CD14-positive monocyte (primary cell): ENCODE results near the gene CNTNAP2. TPM values are rescaled to one million over a fixed set of nuclear protein-coding genes. Genes with fewer than 3 reads are reported as not detected.

ENCODE experiments used
- DNase-seq, 3 donors: peaks; one replicate each; pipeline ENCODE4 v3.0.0-alpha.2; 2011 to 2022
- H2AFZ ChIP-seq: 2 replicates; pipeline ENCODE4 v1.6.0; 2012; ENCODE audit warnings: mild to moderate bottlenecking, low read depth, low read length, inconsistent platforms; ENCODE audit not compliant: insufficient read depth, poor library complexity, severe bottlenecking
- H3K27ac ChIP-seq, 2 donors: 1 replicate in 1 of 2; 2 replicates in 1 of 2; pipeline ENCODE4 v1.5.1; 2012 to 2013; ENCODE audit warnings: low read length in 2 of 2, control low read depth in 1 of 2, inconsistent platforms in 1 of 2, low read depth in 1 of 2, mild to moderate bottlenecking in 1 of 2
- H3K27me3 ChIP-seq, 2 donors: one replicate each; pipeline versions ENCODE4 v1.6.0 to v1.6.1; 2011 to 2013; ENCODE audit warnings: low read length in 2 of 2; ENCODE audit not compliant: control insufficient read depth in 2 of 2, insufficient read depth in 2 of 2
- H3K36me3 ChIP-seq, 2 donors: replicated peaks in 1 of 2; 1 replicate in 1 of 2; 2 replicates in 1 of 2; pipeline versions ENCODE4 v1.5.1 to v1.6.1; 2012 to 2013; ENCODE audit warnings: low read length in 2 of 2, control low read depth in 1 of 2, inconsistent platforms in 1 of 2, mild to moderate bottlenecking in 1 of 2; ENCODE audit not compliant: insufficient read depth in 2 of 2, control insufficient read depth in 1 of 2
- H3K4me1 ChIP-seq, 2 donors: 1 replicate in 1 of 2; 2 replicates in 1 of 2; pipeline versions ENCODE4 v1.5.1 to v1.6.1; 2012 to 2013; ENCODE audit warnings: low read length in 2 of 2, control low read depth in 1 of 2, inconsistent platforms in 1 of 2, mild to moderate bottlenecking in 1 of 2, moderate library complexity in 1 of 2; ENCODE audit not compliant: insufficient read depth in 2 of 2, control insufficient read depth in 1 of 2
- H3K4me2 ChIP-seq: replicated peaks from 2 replicates; pipeline ENCODE3; 2012; ENCODE audit warnings: low read length, moderate library complexity, mild to moderate bottlenecking; ENCODE audit not compliant: poor library complexity, severe bottlenecking; ENCODE audit errors: extremely low read depth
- H3K4me3 ChIP-seq, 3 experiments: fragments of 200-600 bp in 1 of 3; sonication (generic) in 1 of 3; replicated peaks in 1 of 3; 1 replicate in 2 of 3; 2 replicates in 1 of 3; pipeline ENCODE4 v1.5.1; 2011 to 2013; ENCODE audit warnings: low read length in 3 of 3, mild to moderate bottlenecking in 3 of 3, control low read depth in 2 of 3, low read depth in 2 of 3, inconsistent platforms in 1 of 3, moderate library complexity in 1 of 3
- H3K79me2 ChIP-seq: 2 replicates; pipeline ENCODE4 v1.6.0; 2012; ENCODE audit warnings: mild to moderate bottlenecking, control low read depth, inconsistent platforms, low read length, moderate library complexity; ENCODE audit not compliant: insufficient read depth
- H3K9ac ChIP-seq: 2 replicates; pipeline ENCODE4 v1.6.0; 2017; ENCODE audit warnings: low read length, mild to moderate bottlenecking; ENCODE audit not compliant: insufficient read depth, poor library complexity, severe bottlenecking
- H3K9me3 ChIP-seq, 2 donors: replicated peaks in 1 of 2; 1 replicate in 1 of 2; 2 replicates in 1 of 2; pipeline versions ENCODE4 v1.5.1 to v1.6.1; 2012 to 2013; ENCODE audit warnings: low read length in 2 of 2, control low read depth in 1 of 2; ENCODE audit not compliant: control insufficient read depth in 1 of 2, insufficient read depth in 1 of 2
- H4K20me1 ChIP-seq: 2 replicates; pipeline ENCODE4 v1.6.0; 2012; ENCODE audit warnings: mild to moderate bottlenecking, low read length, control low read depth, moderate library complexity; ENCODE audit not compliant: insufficient read depth
- H3K27ac Mint-ChIP-seq, 7 donors: one replicate each; pipeline ENCODE4 v1.8.0; 2020; ENCODE audit warnings: mild to moderate bottlenecking in 7 of 7, mixed read lengths in 7 of 7, moderate library complexity in 6 of 7, inconsistent platforms in 2 of 7
- H3K27me3 Mint-ChIP-seq, 3 donors: one replicate each; pipeline ENCODE4 v1.8.0; 2021 to 2022; ENCODE audit warnings: low read depth in 3 of 3, mild to moderate bottlenecking in 3 of 3, mixed read lengths in 3 of 3, moderate library complexity in 3 of 3, inconsistent platforms in 1 of 3
- H3K36me3 Mint-ChIP-seq, 2 donors: one replicate each; pipeline ENCODE4 v1.8.0; 2020; ENCODE audit warnings: mixed read lengths in 2 of 2, inconsistent platforms in 1 of 2, mild to moderate bottlenecking in 1 of 2
- H3K4me1 Mint-ChIP-seq: one replicate; pipeline ENCODE4 v1.8.0; 2020; ENCODE audit warnings: mild to moderate bottlenecking, mixed read lengths
- H3K4me3 Mint-ChIP-seq, 2 donors: one replicate each; pipeline ENCODE4 v1.8.0; 2020; ENCODE audit warnings: mild to moderate bottlenecking in 2 of 2, mixed read lengths in 2 of 2, moderate library complexity in 1 of 2
- H3K9me3 Mint-ChIP-seq, 7 donors: one replicate each; pipeline ENCODE4 v1.8.0; 2020 to 2022; ENCODE audit warnings: mixed read lengths in 7 of 7, mild to moderate bottlenecking in 6 of 7, moderate library complexity in 6 of 7, inconsistent platforms in 2 of 7
- CTCF ChIP-seq: fragments of 200-600 bp; IDR thresholded peaks from one replicate; pipeline ENCODE4 v1.8.0; 2022; ENCODE audit warnings: antibody characterized with exemption, mild to moderate bottlenecking
- WGBS: methylation state at CpG from one replicate; pipeline ENCODE4 v1.1.5; 2013; ENCODE audit warnings: missing lambda C conversion rate; ENCODE audit not compliant: insufficient coverage; 5-methylcytosine and 5-hydroxymethylcytosine counted together
- intact Hi-C, 2 donors: fragments of 100-400 bp; cut with micrococcal nuclease; formaldehyde crosslinking; loops; one replicate each; pipeline versions ENCODE4 v1.15.0 to v1.15.1; 2023
- polyA plus RNA-seq, 3 donors: library from polyadenylated mRNA; depleted of rRNA in 1 of 3; unstranded in 2 of 3; stranded (reverse) in 1 of 3; fragments of 300-500 nt in 2 of 3; fragments of >200 nt in 1 of 3; fragmentation: Illumina TruSeq in 2 of 3; gene quantifications; 1 replicate in 2 of 3; 2 replicates in 1 of 3; pipeline ENCODE4 v1.2.3, GENCODE V29; 2012 to 2021

Gene CNTNAP2
- polyA plus RNA-seq, 3 donors: 0.01 TPM; not detected in 2

DNA sequence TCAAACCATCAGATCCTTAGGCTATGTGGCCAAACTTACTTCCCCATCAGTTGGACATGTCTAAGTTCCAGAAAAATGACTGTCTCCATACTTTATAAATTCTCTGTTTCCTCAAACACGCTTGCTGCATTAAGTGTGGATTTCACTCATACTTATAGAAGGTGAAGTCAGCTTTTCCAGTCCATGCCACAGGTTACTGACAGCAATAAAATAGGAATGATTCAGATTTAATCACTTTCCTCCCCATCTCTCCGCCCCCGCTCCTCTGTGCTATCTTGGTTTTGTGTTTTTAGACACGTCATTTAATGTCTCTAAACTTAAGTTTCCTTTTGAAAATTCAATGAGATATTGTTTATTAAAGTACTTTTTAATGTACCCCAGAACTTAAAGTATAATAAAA lies 1376.0 kb downstream of the CNTNAP2 start:
- Mint-ChIP-seq H3K4me1 (no peaks in the 10 kb centered on the region), H3K27ac (no peak overlapping the region), H3K4me3 (no peak overlapping the region), H3K36me3 (no peaks in the 10 kb centered on the region), H3K27me3 (peaks cover 0 to 4% (median 0%) of the 10 kb centered on the region in 3 donors), H3K9me3 (peaks cover 3 to 13% (median 7%) of the 10 kb centered on the region in 7 donors)
- no peaks in the 10 kb centered on the region for H3K79me2 ChIP-seq
- no peaks in the 10 kb centered on the region for H4K20me1 ChIP-seq
- WGBS: no CpG with 5 or more reads among the region's 4 CpGs
- H3K9ac ChIP-seq: no peak overlapping the region
- no peak overlapping the region for H3K4me2 ChIP-seq
- no peak overlapping the region for H2AFZ ChIP-seq
- no peak for DNase-seq
- H3K36me3 ChIP-seq: no peaks in the 10 kb centered on the region
- H3K4me1 ChIP-seq: no peaks in the 10 kb centered on the region
- H3K9me3 ChIP-seq: peaks cover 13 to 22% of the 10 kb centered on the region in 2 donors
- H3K27ac ChIP-seq: no peak overlapping the region
- no peak for TF ChIP-seq CTCF
- no peak overlapping the region for H3K4me3 ChIP-seq
- intact Hi-C loops: no loop called here
- H3K27me3 ChIP-seq: no peaks in the 10 kb centered on the region

GRCh38 chr7:147496209-147496608 lies 1379.6 kb downstream of the CNTNAP2 start:
- Histone ChIP-seq H3K9me3 (peaks cover 9 to 11% of the 10 kb centered on the region in 2 donors), H3K36me3 (no peaks in the 10 kb centered on the region), H3K79me2 (no peaks in the 10 kb centered on the region), H3K9ac (no peak overlapping the region), H2AFZ (no peak overlapping the region), H3K27ac (no peak overlapping the region), H3K4me1 (no peaks in the 10 kb centered on the region), H3K4me2 (no peak overlapping the region), H3K27me3 (no peaks in the 10 kb centered on the region), H3K4me3 (no peak overlapping the region), H4K20me1 (no peaks in the 10 kb centered on the region)
- WGBS: no CpG with 5 or more reads among the region's 1 CpG
- H3K27me3 Mint-ChIP-seq: peaks cover 0 to under 1% (median 0%) of the 10 kb centered on the region in 3 donors
- H3K36me3 Mint-ChIP-seq: no peaks in the 10 kb centered on the region
- intact Hi-C loops: no loop called here
- no peak for TF ChIP-seq CTCF
- no peak for DNase-seq
- H3K4me3 Mint-ChIP-seq: no peak overlapping the region
- no peaks in the 10 kb centered on the region for H3K4me1 Mint-ChIP-seq
- H3K9me3 Mint-ChIP-seq: peaks cover under 1 to 11% (median 5%) of the 10 kb centered on the region in 7 donors
- no peak overlapping the region for H3K27ac Mint-ChIP-seq
